ENCODE data around the gene SH3GL1.
A peak's percentile ranks its signal among the peaks of the same experiment; 100 is the strongest.

The SH3GL1 gene

GRCh38 chr19:4403005-4403761 lies 2.8 kb upstream of the SH3GL1 start:
- peak overlapping the region; percentile 100 for H3K4me3 ChIP-seq (ENCODE audit: low read length)
- DNase-seq (ENCODE audit: low read depth, low spot score): no peak

DNA sequence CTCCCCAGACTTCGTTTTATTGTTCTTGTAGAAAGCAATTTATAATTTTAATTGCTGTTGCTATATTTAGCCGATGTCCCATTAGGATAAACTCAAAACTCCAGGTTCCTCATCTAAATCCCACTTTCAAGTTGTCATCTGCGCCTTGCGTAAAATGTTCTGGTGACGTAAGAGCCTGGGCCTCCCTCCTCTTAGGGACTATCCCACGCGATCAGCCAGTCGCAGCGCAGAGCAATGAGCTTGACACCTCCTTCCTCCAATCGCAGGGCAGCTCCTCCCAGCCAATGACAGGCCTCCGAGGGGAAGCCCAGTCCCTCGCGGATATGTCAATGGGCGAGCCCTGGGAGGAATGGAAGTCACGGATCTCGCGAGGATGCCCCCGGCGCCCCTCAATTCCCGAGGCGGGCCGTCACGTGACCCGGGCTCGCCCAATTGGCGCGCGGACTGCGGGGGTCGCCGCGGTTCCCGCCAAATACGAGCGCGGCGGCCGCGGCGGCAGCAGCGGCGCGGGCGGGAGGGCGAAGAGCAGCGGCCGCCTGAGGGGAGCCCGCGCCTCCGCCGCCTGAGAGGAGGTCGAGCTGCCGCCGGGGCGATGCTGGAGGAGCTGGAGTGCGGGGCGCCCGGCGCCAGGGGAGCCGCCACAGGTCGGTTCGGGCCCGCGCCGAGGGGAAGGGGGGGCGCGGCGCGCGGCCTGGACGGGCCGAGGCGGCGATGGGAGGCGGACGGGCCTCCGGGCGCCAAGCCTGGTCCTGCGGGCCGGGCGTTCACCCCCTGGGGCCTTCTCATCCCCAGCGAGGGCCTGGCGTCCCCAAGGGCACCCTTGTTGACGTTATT lies 2.0 kb upstream of the SH3GL1 start, which contains the start of gene CHAF1A:
Gene CHAF1A, plus strand, starts transcription at position 470 of the 834 bp plus-strand sequence. Its CDS starts 123 bp downstream, at position 593.
- peak; percentile 100 for DNase-seq (ENCODE audit: low read depth, low spot score)
- H3K4me3 ChIP-seq (ENCODE audit: low read length): peak within 1 kb of the TSS; percentile 100

GRCh38 chr19:4401769-4402170 lies 1.4 kb upstream of the SH3GL1 start:
- peak overlapping the region; percentile 65 for H3K4me3 ChIP-seq (ENCODE audit: low read length)
- DNase-seq (ENCODE audit: low read depth, low spot score): no peak

DNA sequence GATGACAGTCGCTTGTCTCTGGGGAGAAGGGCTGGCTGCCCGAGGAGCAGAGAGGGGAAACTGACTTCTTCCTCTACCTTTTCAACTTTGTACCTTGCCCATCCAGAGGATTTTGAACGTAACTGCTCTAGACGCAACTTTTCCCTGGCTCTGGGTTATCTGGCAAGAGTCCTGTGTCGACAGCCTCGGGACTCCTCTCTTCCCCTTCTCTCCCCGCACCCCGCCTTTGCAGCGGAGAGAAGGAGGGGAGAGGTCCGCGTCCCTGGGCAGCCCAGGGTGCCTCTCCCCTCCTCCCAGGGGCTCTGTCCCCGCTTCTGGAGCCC lies 574 bp downstream of the SH3GL1 start:
- peak overlapping the region; percentile 59 for H3K4me3 ChIP-seq (ENCODE audit: low read length)
- no peak for DNase-seq (ENCODE audit: low read depth, low spot score)

GRCh38 chr19:4396949-4397783 lies 3.2 kb downstream of the SH3GL1 start:
- H3K4me3 ChIP-seq (ENCODE audit: low read length): no peak overlapping the region
- no peak for DNase-seq (ENCODE audit: low read depth, low spot score)

- no peak for DNase-seq (ENCODE audit: low read depth, low spot score)
- H3K4me3 ChIP-seq (ENCODE audit: low read length): no peak overlapping the region
Measured at GRCh38 chr19:4393947-4394590, 6.3 kb downstream of the SH3GL1 start.

- no peak overlapping the region for H3K4me3 ChIP-seq (ENCODE audit: low read length)
- DNase-seq (ENCODE audit: low read depth, low spot score): no peak
Measured at GRCh38 chr19:4391701-4392483, 8.5 kb downstream of the SH3GL1 start.

DNA sequence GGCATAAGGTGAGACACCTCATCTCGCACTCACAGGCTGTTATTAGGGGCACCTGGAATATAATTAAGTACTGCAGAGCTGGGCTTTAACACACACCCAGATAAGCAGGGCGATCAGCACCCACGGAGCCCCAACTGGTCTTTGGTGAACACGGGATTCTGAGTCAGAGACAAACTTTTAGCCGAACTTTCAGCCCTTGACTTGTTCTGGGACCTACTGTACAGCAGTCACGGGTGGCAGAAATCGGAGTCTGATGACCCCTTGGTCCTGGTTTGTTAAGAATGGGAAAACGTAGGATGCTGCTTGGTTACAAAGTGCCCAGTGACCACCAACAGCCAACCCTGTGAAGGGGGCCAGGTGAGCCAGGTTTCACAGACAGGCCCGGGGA lies 9.0 kb downstream of the SH3GL1 start:
- DNase-seq (ENCODE audit: low read depth, low spot score): no peak
- H3K4me3 ChIP-seq (ENCODE audit: low read length): no peak overlapping the region

GRCh38 chr19:4390567-4391305 lies 9.6 kb downstream of the SH3GL1 start:
- no peak overlapping the region for H3K4me3 ChIP-seq (ENCODE audit: low read length)
- no peak for DNase-seq (ENCODE audit: low read depth, low spot score)

DNA sequence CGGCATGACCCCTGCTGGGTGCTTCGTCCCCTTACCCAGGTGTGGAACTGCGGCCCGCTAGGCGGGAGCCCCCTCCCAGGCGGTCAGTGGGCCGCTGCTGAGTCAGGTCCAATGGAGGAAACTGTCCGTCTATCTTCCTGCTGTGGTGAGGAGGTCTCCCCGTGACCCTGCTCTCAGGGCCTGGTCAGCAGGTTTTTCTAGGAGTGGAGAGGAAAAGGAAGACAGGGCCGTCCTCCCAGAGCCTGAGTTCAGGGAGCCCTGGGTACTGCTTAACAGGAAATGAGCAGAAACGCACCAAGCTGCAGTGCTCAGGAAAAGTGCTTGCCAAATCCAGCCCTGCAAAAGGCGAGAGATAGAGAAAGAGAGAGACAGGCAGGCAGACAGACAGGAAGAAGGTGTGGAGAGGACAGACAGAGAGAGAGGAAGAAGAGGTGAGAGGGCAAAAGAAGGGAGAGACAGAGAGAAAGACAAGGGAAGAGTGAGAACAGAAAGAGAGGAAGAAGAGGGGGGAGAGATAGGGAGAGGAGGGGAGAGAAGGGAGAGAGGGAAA lies 10.3 kb downstream of the SH3GL1 start:
- no peak overlapping the region for H3K4me3 ChIP-seq (ENCODE audit: low read length)
- DNase-seq (ENCODE audit: low read depth, low spot score): no peak

- DNase-seq (ENCODE audit: low read depth, low spot score): no peak
- no peak overlapping the region for H3K4me3 ChIP-seq (ENCODE audit: low read length)
Measured at GRCh38 chr19:4389511-4390016, 10.8 kb downstream of the SH3GL1 start.

DNA sequence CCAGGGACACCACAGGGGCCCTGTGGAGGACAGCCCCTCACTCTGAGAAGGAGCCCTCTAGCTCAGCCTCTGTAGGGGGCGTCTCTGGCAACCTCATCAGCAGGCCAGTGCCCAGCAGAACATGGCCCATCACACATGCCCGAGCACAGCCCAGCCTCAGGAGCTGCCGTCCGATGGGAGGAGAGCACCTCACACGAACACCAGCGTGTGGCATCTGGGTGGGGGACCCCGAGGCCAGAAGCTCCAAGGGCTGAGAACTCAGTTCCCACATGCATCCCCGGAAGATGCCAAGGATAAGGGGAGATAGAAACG lies 11.3 kb downstream of the SH3GL1 start:
- H3K4me3 ChIP-seq (ENCODE audit: low read length): no peak overlapping the region
- DNase-seq (ENCODE audit: low read depth, low spot score): no peak

DNA sequence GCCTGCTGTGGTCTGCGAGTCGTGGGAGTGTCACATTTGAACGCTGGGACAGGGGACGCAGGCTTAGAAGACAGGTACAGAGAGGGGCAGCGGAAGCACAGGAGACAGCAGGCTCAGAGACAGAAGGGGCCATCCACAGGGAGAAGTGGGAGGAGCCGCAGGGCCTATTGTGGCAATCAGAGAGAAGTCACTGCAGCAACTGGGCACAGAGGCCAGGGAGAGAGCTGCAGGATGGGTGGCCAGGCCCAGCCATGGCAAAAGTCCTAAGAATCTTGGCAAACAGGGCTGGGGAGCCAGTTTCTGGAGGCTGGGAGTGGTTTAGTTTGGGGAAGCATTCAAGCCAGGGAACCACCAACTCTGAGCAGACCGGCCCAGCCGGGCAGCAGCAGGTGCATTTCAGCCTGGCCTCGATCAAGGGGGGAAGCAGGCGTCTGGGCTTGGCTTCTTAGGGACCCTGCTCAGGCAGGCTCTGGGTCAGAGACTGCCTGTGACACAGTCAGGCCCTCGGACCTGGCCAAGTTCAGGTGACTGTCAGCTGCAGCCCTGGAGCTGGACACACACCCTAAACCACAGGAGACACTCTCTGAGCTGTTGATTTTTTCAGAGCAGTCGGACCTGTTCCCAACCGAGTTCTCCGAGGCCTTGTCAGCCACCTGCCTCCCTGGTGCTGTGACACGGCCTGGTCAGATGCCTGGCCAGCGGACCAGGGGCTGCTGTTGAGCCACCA lies 11.8 kb downstream of the SH3GL1 start:
- no peak for DNase-seq (ENCODE audit: low read depth, low spot score)
- no peak overlapping the region for H3K4me3 ChIP-seq (ENCODE audit: low read length)

GRCh38 chr19:4386041-4386782 lies 14.1 kb downstream of the SH3GL1 start:
- DNase-seq (ENCODE audit: low read depth, low spot score): no peak
- H3K4me3 ChIP-seq (ENCODE audit: low read length): no peak overlapping the region

DNA sequence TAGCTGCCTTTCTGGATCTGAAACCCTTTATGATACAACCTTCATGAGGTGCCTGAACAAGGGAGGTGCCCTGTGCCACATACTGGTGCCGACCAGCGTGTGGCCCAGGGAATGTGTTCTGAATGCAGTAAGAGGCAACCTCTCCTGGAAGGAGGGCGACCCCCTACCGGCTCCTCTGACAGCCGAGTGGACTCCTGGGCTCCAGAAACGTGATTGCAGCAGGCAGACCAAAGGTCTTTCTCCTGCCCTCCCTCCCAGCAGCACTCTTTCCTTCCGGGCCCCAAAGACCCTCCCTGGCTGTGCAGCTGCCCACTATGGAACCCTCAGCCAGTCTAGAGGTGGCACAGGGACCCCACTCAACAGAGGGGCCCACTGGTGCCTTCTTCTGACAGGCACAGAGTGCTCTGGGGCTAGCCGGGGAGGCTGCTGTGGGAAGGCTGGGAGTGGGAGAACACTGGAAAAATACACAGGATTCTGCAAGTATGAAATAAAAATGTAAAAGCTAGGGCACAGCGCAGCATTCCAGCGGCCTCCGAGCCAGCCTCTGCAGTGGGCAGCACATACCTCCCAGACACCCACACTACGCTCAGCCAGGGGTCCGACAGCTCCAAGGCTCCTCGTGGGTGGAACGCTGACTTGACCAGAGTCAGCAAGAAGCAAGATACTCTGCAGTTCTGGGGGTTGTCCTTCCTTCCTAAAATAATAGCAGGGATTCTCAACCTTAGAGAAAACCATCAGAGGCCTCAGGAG lies 14.9 kb downstream of the SH3GL1 start:
- DNase-seq (ENCODE audit: low read depth, low spot score): no peak
- no peak overlapping the region for H3K4me3 ChIP-seq (ENCODE audit: low read length)
